ENCODE measurements around the gene DOK5. TPM values are rescaled to one million over a fixed set of nuclear protein-coding genes. Genes with fewer than 3 reads are reported as not detected.

Gene DOK5
- total RNA-seq, 1 donor = not detected

DNA sequence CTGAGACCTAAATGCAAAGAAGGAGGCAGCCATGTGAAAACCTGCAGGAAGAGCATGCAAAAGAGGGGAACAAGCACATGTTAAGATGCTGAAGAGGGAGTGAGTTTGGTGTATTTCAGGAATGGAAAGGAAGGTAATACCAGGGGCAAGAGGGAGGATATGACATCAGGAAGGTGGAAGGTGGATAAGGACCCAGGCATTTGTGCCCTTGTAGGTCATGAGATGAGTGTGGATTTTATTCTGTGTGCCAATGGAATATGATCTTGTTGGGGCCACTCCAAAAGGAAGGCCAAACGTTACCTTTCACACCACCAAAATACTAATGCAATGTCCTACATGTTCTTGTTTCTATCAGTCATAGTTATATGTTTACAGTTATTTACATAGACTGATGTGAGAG is 17.2 kb upstream of the DOK5 start:
- Histone ChIP-seq H3K4me1 (ENCODE audit: insufficient read depth, low read length) (no peaks in the 10 kb centered on the region), H3K27me3 (ENCODE audit: insufficient read depth, low read length) (no peaks in the 10 kb centered on the region), H3K4me3 (ENCODE audit: low read length) (no peak overlapping the region), H3K9me3 (ENCODE audit: low read depth, low read length) (no peaks in the 10 kb centered on the region)

DNA sequence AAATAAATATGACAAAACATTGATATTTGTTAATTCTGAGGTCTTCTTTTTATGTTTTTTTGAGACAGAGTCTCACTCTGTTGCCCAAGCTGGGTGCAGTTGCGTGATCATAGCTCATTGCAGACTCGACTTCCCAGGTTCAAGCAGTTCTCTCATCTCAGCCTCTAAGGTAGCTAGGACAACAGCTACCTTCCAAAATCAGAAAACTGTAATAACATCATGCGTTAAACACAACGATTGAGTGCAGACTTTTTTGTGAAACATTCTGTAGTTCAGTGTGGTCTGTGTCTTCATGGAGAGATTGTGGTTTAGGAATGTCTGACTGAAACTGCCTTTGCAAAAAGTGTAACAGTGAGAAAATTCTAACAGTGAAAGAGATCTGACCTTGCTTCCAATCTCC is 16.1 kb upstream of the DOK5 start:
- Histone ChIP-seq H3K9me3 (ENCODE audit: low read depth, low read length) (no peaks in the 10 kb centered on the region), H3K27me3 (ENCODE audit: insufficient read depth, low read length) (no peaks in the 10 kb centered on the region), H3K4me3 (ENCODE audit: low read length) (no peak overlapping the region), H3K4me1 (ENCODE audit: insufficient read depth, low read length) (no peaks in the 10 kb centered on the region)

- Histone ChIP-seq H3K4me1 (ENCODE audit: insufficient read depth, low read length) (no peaks in the 10 kb centered on the region), H3K4me3 (ENCODE audit: low read length) (no peak overlapping the region)
Observed at GRCh38 chr20:54464003-54464402, 11.4 kb upstream of the DOK5 start.

DNA sequence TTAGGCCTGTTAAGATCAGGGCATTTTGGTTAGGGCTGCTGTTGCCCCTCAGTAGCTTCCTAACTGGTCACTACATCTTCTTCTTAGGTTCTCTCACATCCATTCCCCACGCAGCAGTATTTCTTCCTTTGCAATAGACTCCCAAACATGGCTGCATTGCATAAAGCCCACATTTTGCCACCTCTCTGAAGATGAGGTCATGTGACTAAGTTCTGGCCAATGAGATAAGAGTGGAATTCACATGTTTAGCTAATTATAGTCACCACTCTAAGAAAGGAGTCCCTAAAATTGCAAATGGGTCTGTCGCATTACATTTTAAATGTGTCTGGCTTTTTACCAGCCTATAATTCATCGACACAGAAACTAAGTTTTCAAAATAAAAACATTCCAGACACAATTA is 9.3 kb upstream of the DOK5 start:
- H3K9me3 ChIP-seq (ENCODE audit: low read depth, low read length) = no peaks in the 10 kb centered on the region
- no peaks in the 10 kb centered on the region for H3K4me1 ChIP-seq (ENCODE audit: insufficient read depth, low read length)
- H3K27me3 ChIP-seq (ENCODE audit: insufficient read depth, low read length) = no peaks in the 10 kb centered on the region
- no peak overlapping the region for H3K4me3 ChIP-seq (ENCODE audit: low read length)

More at GRCh38 chr20:54464003-54464402, 11.4 kb upstream of the DOK5 start:
- no peaks in the 10 kb centered on the region for H3K9me3 ChIP-seq (ENCODE audit: low read depth, low read length)
- H3K27me3 ChIP-seq (ENCODE audit: insufficient read depth, low read length) = no peaks in the 10 kb centered on the region

GRCh38 chr20:54467622-54468021 is 7.8 kb upstream of the DOK5 start:
- H3K9me3 ChIP-seq (ENCODE audit: low read depth, low read length) = no peaks in the 10 kb centered on the region
- no peaks in the 10 kb centered on the region for H3K4me1 ChIP-seq (ENCODE audit: insufficient read depth, low read length)
- no peaks in the 10 kb centered on the region for H3K27me3 ChIP-seq (ENCODE audit: insufficient read depth, low read length)
- no peak overlapping the region for H3K4me3 ChIP-seq (ENCODE audit: low read length)

GRCh38 chr20:54468082-54468481 is 7.3 kb upstream of the DOK5 start:
- Histone ChIP-seq H3K4me1 (ENCODE audit: insufficient read depth, low read length) (no peaks in the 10 kb centered on the region), H3K27me3 (ENCODE audit: insufficient read depth, low read length) (no peaks in the 10 kb centered on the region), H3K4me3 (ENCODE audit: low read length) (no peak overlapping the region), H3K9me3 (ENCODE audit: low read depth, low read length) (no peaks in the 10 kb centered on the region)

DNA sequence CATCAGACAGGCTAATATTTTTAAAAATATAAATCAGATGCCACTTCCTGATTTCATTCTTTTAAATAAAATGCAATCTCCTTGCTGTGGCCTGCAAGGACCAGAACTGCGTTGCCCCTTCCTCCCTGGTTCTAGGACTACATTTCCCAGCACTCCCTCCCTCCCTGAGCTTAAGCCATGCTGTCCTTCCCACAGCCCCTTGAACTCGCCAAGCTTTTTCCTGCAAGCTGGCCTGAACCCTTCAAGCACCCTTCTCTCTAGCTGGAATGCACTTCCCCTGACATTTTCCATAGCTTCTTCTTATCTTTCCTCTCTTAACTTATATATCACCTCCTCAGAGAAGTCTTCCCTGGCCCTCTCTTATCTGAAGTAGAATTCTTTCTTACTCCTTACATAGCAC is 6.1 kb upstream of the DOK5 start:
- Histone ChIP-seq H3K27me3 (ENCODE audit: insufficient read depth, low read length) (peaks cover 6% of the 10 kb centered on the region), H3K4me1 (ENCODE audit: insufficient read depth, low read length) (no peaks in the 10 kb centered on the region), H3K4me3 (ENCODE audit: low read length) (no peak overlapping the region), H3K9me3 (ENCODE audit: low read depth, low read length) (no peaks in the 10 kb centered on the region)

GRCh38 chr20:54469952-54470351 is 5.4 kb upstream of the DOK5 start:
- no peaks in the 10 kb centered on the region for H3K9me3 ChIP-seq (ENCODE audit: low read depth, low read length)
- H3K4me3 ChIP-seq (ENCODE audit: low read length) = no peak overlapping the region
- H3K4me1 ChIP-seq (ENCODE audit: insufficient read depth, low read length) = no peaks in the 10 kb centered on the region
- peaks cover 13% of the 10 kb centered on the region for H3K27me3 ChIP-seq (ENCODE audit: insufficient read depth, low read length)

- peaks cover 15% of the 10 kb centered on the region for H3K27me3 ChIP-seq (ENCODE audit: insufficient read depth, low read length)
Observed at GRCh38 chr20:54470697-54471096, 4.7 kb upstream of the DOK5 start.

DNA sequence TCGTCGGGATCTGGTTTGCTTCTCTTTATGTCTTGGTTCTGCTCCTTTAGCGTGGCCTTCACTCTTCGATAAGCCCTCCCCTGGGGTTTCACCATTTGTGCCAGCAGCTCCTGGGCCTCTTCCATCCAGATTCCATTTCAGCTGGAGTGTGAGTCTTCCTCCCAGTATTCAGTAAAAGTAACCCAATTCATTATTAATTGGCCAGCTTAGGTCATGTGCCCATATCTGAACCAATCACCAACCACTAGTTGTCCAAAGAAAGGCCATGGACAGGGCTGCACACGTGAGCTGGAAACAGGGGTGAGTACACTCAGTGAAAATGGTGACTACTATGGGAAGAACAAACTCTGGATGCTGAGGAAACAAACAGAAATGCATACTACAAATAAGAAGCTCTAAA is 2.8 kb upstream of the DOK5 start:
- Histone ChIP-seq H3K4me1 (ENCODE audit: insufficient read depth, low read length) (no peaks in the 10 kb centered on the region), H3K9me3 (ENCODE audit: low read depth, low read length) (no peaks in the 10 kb centered on the region), H3K27me3 (ENCODE audit: insufficient read depth, low read length) (peaks cover 34% of the 10 kb centered on the region), H3K4me3 (ENCODE audit: low read length) (no peak overlapping the region)

More at GRCh38 chr20:54470697-54471096, 4.7 kb upstream of the DOK5 start:
- Histone ChIP-seq H3K9me3 (ENCODE audit: low read depth, low read length) (no peaks in the 10 kb centered on the region), H3K4me1 (ENCODE audit: insufficient read depth, low read length) (no peaks in the 10 kb centered on the region), H3K4me3 (ENCODE audit: low read length) (no peak overlapping the region)

DNA sequence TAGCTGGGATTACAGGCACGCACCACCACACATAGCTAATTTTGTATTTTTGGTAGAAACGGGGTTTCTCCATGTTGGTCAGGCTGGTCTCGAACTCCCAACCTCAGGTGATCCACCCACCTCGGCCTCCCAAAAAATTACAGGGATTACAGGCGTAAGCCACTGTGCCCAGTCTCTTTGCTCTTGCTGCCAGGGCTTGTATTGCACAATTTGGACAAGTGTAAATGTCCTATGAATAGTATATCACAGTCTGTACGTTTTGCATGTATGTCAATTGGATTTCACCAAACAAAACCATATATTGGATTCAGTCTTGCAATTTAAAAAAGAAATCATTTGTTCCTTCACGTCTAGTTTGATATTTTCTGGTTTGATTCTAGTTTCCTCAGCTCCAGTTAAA is 2.1 kb upstream of the DOK5 start:
- H3K4me3 ChIP-seq (ENCODE audit: low read length) = no peak overlapping the region
- H3K4me1 ChIP-seq (ENCODE audit: insufficient read depth, low read length) = no peaks in the 10 kb centered on the region
- H3K27me3 ChIP-seq (ENCODE audit: insufficient read depth, low read length) = peaks cover 41% of the 10 kb centered on the region
- H3K9me3 ChIP-seq (ENCODE audit: low read depth, low read length) = no peaks in the 10 kb centered on the region

GRCh38 chr20:54474046-54474445 is 1.3 kb upstream of the DOK5 start:
- H3K4me3 ChIP-seq (ENCODE audit: low read length) = no peak overlapping the region
- H3K4me1 ChIP-seq (ENCODE audit: insufficient read depth, low read length) = no peaks in the 10 kb centered on the region
- peaks cover 45% of the 10 kb centered on the region for H3K27me3 ChIP-seq (ENCODE audit: insufficient read depth, low read length)
- no peaks in the 10 kb centered on the region for H3K9me3 ChIP-seq (ENCODE audit: low read depth, low read length)

DNA sequence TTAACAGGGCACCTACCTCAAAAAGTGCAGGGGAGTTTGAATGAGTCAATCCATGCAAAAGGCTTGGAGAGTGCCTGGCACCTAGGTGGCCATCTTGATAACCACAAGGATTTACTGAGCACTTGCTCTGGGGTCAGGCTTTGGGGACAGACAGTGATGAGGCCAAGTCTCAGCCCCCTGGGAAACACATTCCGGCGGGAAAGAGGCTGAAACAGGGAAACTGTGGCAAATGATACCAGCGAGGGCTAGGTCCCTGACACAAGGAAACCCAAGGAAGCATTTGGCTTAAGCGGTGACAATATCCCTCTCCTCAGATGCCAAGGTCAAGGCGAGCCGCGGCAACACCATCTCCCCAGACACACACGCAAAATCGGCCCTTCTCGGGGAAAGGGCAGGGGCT is 527 bp upstream of the DOK5 start:
- Histone ChIP-seq H3K4me3 (ENCODE audit: low read length) (no peak overlapping the region), H3K4me1 (ENCODE audit: insufficient read depth, low read length) (no peaks in the 10 kb centered on the region), H3K27me3 (ENCODE audit: insufficient read depth, low read length) (peaks cover 52% of the 10 kb centered on the region), H3K9me3 (ENCODE audit: low read depth, low read length) (no peaks in the 10 kb centered on the region)

DNA sequence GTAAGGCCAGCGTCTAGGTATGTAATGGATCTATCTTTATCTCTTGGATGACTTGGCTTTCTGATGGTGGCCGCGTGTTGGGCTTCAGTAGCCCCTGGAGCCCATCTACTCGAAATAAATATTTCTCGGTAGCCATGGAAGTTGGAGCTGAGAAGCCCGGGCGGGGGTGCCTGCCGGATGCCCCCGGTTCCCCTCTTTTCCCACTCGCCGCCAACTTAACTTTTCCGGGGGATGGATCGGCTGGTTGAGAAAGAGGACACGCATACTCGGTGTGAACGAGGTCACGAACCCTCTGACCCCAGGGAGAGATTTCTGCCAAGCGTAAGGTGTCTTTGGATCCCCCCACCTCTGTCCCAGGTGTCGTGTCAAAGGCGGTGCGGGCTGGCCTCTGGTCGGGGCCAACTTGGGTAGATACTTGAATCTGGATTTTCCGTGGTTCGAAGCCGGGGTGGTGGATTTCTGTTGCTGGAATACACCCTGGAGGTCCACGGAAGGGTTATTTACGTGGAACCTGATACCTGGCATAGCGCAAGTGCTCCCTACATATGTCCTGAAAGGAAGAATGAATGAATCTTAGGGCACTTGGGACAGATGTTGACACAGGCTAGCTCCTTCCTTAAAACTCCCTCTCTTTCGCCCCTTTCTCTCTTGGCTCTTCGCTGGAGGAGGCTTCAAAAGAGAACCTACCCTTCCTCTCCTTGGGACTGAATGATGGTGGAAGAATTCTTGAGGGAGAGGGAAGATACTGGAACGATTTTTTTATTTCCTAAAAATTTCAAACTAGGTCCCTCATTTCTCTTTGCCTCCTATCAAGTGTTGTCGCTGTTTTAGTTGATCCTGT is 996 bp downstream of the DOK5 start:
- no peaks in the 10 kb centered on the region for H3K9me3 ChIP-seq (ENCODE audit: low read depth, low read length)
- H3K4me1 ChIP-seq (ENCODE audit: insufficient read depth, low read length) = no peaks in the 10 kb centered on the region
- H3K27me3 ChIP-seq (ENCODE audit: insufficient read depth, low read length) = peaks cover 52% of the 10 kb centered on the region
- H3K4me3 ChIP-seq (ENCODE audit: low read length) = no peak overlapping the region

GRCh38 chr20:54477191-54477955 is 2.0 kb downstream of the DOK5 start:
- Histone ChIP-seq H3K4me3 (ENCODE audit: low read length) (no peak overlapping the region), H3K27me3 (ENCODE audit: insufficient read depth, low read length) (peaks cover 52% of the 10 kb centered on the region), H3K4me1 (ENCODE audit: insufficient read depth, low read length) (no peaks in the 10 kb centered on the region), H3K9me3 (ENCODE audit: low read depth, low read length) (no peaks in the 10 kb centered on the region)

Measured in mononuclear cell (primary cell).